ENCODE data around the gene SINHCAF.
A peak's percentile ranks its signal among the peaks of the same experiment; 100 is the strongest.

SINHCAF gene

GRCh38 chr12:31321186-31321896 lies 4.6 kb downstream of the SINHCAF start:
- Histone ChIP-seq H3K27ac (ENCODE audit: insufficient read depth, low read length, poor library complexity, severe bottlenecking) (no peak overlapping the region), H3K9me3 (ENCODE audit: control insufficient read depth, low read length) (no peaks in the 10 kb centered on the region), H3K4me3 (ENCODE audit: insufficient read depth, low read depth, low read length, poor library complexity, severe bottlenecking) (no peak overlapping the region), H3K36me3 (ENCODE audit: control insufficient read depth, insufficient read depth, low read length) (no peaks in the 10 kb centered on the region), H3K27me3 (replicated peaks; ENCODE audit: control insufficient read depth, insufficient read depth, low read length, poor library complexity, severe bottlenecking) (no peaks in the 10 kb centered on the region), H3K4me1 (ENCODE audit: control insufficient read depth, insufficient read depth, low read length, poor library complexity, severe bottlenecking) (peaks cover 13% of the 10 kb centered on the region)
- no peak for DNase-seq

GRCh38 chr12:31318657-31319269 lies 7.2 kb downstream of the SINHCAF start:
- H3K4me3 ChIP-seq (ENCODE audit: insufficient read depth, low read depth, low read length, poor library complexity, severe bottlenecking): no peak overlapping the region
- no peaks in the 10 kb centered on the region for H3K36me3 ChIP-seq (ENCODE audit: control insufficient read depth, insufficient read depth, low read length)
- peak overlapping the region; percentile 70 for H3K27ac ChIP-seq (ENCODE audit: insufficient read depth, low read length, poor library complexity, severe bottlenecking)

GRCh38 chr12:31317471-31318395 lies 8.2 kb downstream of the SINHCAF start:
- Histone ChIP-seq H3K27me3 (replicated peaks; ENCODE audit: control insufficient read depth, insufficient read depth, low read length, poor library complexity, severe bottlenecking) (no peaks in the 10 kb centered on the region), H3K4me3 (ENCODE audit: insufficient read depth, low read depth, low read length, poor library complexity, severe bottlenecking) (peak overlapping the region; percentile 52), H3K9me3 (ENCODE audit: control insufficient read depth, low read length) (no peaks in the 10 kb centered on the region), H3K27ac (ENCODE audit: insufficient read depth, low read length, poor library complexity, severe bottlenecking) (peak overlapping the region; percentile 70), H3K36me3 (ENCODE audit: control insufficient read depth, insufficient read depth, low read length) (no peaks in the 10 kb centered on the region), H3K4me1 (ENCODE audit: control insufficient read depth, insufficient read depth, low read length, poor library complexity, severe bottlenecking) (peaks cover 9% of the 10 kb centered on the region)
- no peak for DNase-seq

More at GRCh38 chr12:31318657-31319269, 7.2 kb downstream of the SINHCAF start:
- Histone ChIP-seq H3K4me1 (ENCODE audit: control insufficient read depth, insufficient read depth, low read length, poor library complexity, severe bottlenecking) (peaks cover 13% of the 10 kb centered on the region), H3K27me3 (replicated peaks; ENCODE audit: control insufficient read depth, insufficient read depth, low read length, poor library complexity, severe bottlenecking) (no peaks in the 10 kb centered on the region), H3K9me3 (ENCODE audit: control insufficient read depth, low read length) (no peaks in the 10 kb centered on the region)
- DNase-seq: no peak

- Histone ChIP-seq H3K4me1 (ENCODE audit: control insufficient read depth, insufficient read depth, low read length, poor library complexity, severe bottlenecking) (peaks cover 5% of the 10 kb centered on the region), H3K4me3 (ENCODE audit: insufficient read depth, low read depth, low read length, poor library complexity, severe bottlenecking) (peak overlapping the region; percentile 52), H3K27ac (ENCODE audit: insufficient read depth, low read length, poor library complexity, severe bottlenecking) (peak overlapping the region; percentile 70), H3K36me3 (ENCODE audit: control insufficient read depth, insufficient read depth, low read length) (no peaks in the 10 kb centered on the region), H3K27me3 (replicated peaks; ENCODE audit: control insufficient read depth, insufficient read depth, low read length, poor library complexity, severe bottlenecking) (no peaks in the 10 kb centered on the region), H3K9me3 (ENCODE audit: control insufficient read depth, low read length) (no peaks in the 10 kb centered on the region)
- no peak for DNase-seq
Measured at GRCh38 chr12:31316891-31317290, 9.1 kb downstream of the SINHCAF start.

- no peaks in the 10 kb centered on the region for H3K9me3 ChIP-seq (ENCODE audit: control insufficient read depth, low read length)
- H3K4me3 ChIP-seq (ENCODE audit: insufficient read depth, low read depth, low read length, poor library complexity, severe bottlenecking): no peak overlapping the region
- no peaks in the 10 kb centered on the region for H3K36me3 ChIP-seq (ENCODE audit: control insufficient read depth, insufficient read depth, low read length)
- H3K4me1 ChIP-seq (ENCODE audit: control insufficient read depth, insufficient read depth, low read length, poor library complexity, severe bottlenecking): peaks cover 5% of the 10 kb centered on the region
- H3K27ac ChIP-seq (ENCODE audit: insufficient read depth, low read length, poor library complexity, severe bottlenecking): no peak overlapping the region
- DNase-seq: no peak
- H3K27me3 ChIP-seq (replicated peaks; ENCODE audit: control insufficient read depth, insufficient read depth, low read length, poor library complexity, severe bottlenecking): no peaks in the 10 kb centered on the region
Measured at GRCh38 chr12:31315784-31316465, 10.0 kb downstream of the SINHCAF start.

GRCh38 chr12:31315044-31315715 lies 10.8 kb downstream of the SINHCAF start:
- Histone ChIP-seq H3K9me3 (ENCODE audit: control insufficient read depth, low read length) (no peaks in the 10 kb centered on the region), H3K27me3 (replicated peaks; ENCODE audit: control insufficient read depth, insufficient read depth, low read length, poor library complexity, severe bottlenecking) (no peaks in the 10 kb centered on the region), H3K4me1 (ENCODE audit: control insufficient read depth, insufficient read depth, low read length, poor library complexity, severe bottlenecking) (peaks cover 5% of the 10 kb centered on the region), H3K4me3 (ENCODE audit: insufficient read depth, low read depth, low read length, poor library complexity, severe bottlenecking) (no peak overlapping the region), H3K36me3 (ENCODE audit: control insufficient read depth, insufficient read depth, low read length) (peaks cover 3% of the 10 kb centered on the region), H3K27ac (ENCODE audit: insufficient read depth, low read length, poor library complexity, severe bottlenecking) (no peak overlapping the region)
- no peak for DNase-seq

- Histone ChIP-seq H3K36me3 (ENCODE audit: control insufficient read depth, insufficient read depth, low read length) (peaks cover 6% of the 10 kb centered on the region), H3K4me1 (ENCODE audit: control insufficient read depth, insufficient read depth, low read length, poor library complexity, severe bottlenecking) (peaks cover 5% of the 10 kb centered on the region), H3K27ac (ENCODE audit: insufficient read depth, low read length, poor library complexity, severe bottlenecking) (no peak overlapping the region), H3K27me3 (replicated peaks; ENCODE audit: control insufficient read depth, insufficient read depth, low read length, poor library complexity, severe bottlenecking) (no peaks in the 10 kb centered on the region), H3K4me3 (ENCODE audit: insufficient read depth, low read depth, low read length, poor library complexity, severe bottlenecking) (no peak overlapping the region), H3K9me3 (ENCODE audit: control insufficient read depth, low read length) (no peaks in the 10 kb centered on the region)
- no peak for DNase-seq
Measured at GRCh38 chr12:31312431-31312830, 13.5 kb downstream of the SINHCAF start.

GRCh38 chr12:31311634-31312258 lies 14.2 kb downstream of the SINHCAF start:
- no peaks in the 10 kb centered on the region for H3K27me3 ChIP-seq (replicated peaks; ENCODE audit: control insufficient read depth, insufficient read depth, low read length, poor library complexity, severe bottlenecking)
- H3K9me3 ChIP-seq (ENCODE audit: control insufficient read depth, low read length): no peaks in the 10 kb centered on the region
- DNase-seq: no peak
- H3K27ac ChIP-seq (ENCODE audit: insufficient read depth, low read length, poor library complexity, severe bottlenecking): no peak overlapping the region
- peaks cover 6% of the 10 kb centered on the region for H3K36me3 ChIP-seq (ENCODE audit: control insufficient read depth, insufficient read depth, low read length)
- peaks cover 3% of the 10 kb centered on the region for H3K4me1 ChIP-seq (ENCODE audit: control insufficient read depth, insufficient read depth, low read length, poor library complexity, severe bottlenecking)
- H3K4me3 ChIP-seq (ENCODE audit: insufficient read depth, low read depth, low read length, poor library complexity, severe bottlenecking): no peak overlapping the region

- Histone ChIP-seq H3K4me1 (ENCODE audit: control insufficient read depth, insufficient read depth, low read length, poor library complexity, severe bottlenecking) (no peaks in the 10 kb centered on the region), H3K36me3 (ENCODE audit: control insufficient read depth, insufficient read depth, low read length) (peaks cover 6% of the 10 kb centered on the region), H3K4me3 (ENCODE audit: insufficient read depth, low read depth, low read length, poor library complexity, severe bottlenecking) (no peak overlapping the region), H3K27ac (ENCODE audit: insufficient read depth, low read length, poor library complexity, severe bottlenecking) (no peak overlapping the region), H3K9me3 (ENCODE audit: control insufficient read depth, low read length) (no peaks in the 10 kb centered on the region), H3K27me3 (replicated peaks; ENCODE audit: control insufficient read depth, insufficient read depth, low read length, poor library complexity, severe bottlenecking) (no peaks in the 10 kb centered on the region)
- DNase-seq: no peak
Measured at GRCh38 chr12:31310488-31310887, 15.5 kb downstream of the SINHCAF start.

Data from effector memory CD4-positive, alpha-beta T cell (primary cell).